ENCODE data around the gene CFAP299. TPM values are rescaled to one million over a fixed set of nuclear protein-coding genes. Genes with fewer than 3 reads are reported as not detected.

Gene CFAP299
- total and polyA plus RNA-seq, 2 of the 8 experiments (the other 6 are each of a cell fraction or from before 2014, with no cell fraction given), result not detected

GRCh38 chr4:80367737-80368136 lies 32.2 kb downstream of the CFAP299 start (continued):
- TF ChIP-seq, protein P1, sequence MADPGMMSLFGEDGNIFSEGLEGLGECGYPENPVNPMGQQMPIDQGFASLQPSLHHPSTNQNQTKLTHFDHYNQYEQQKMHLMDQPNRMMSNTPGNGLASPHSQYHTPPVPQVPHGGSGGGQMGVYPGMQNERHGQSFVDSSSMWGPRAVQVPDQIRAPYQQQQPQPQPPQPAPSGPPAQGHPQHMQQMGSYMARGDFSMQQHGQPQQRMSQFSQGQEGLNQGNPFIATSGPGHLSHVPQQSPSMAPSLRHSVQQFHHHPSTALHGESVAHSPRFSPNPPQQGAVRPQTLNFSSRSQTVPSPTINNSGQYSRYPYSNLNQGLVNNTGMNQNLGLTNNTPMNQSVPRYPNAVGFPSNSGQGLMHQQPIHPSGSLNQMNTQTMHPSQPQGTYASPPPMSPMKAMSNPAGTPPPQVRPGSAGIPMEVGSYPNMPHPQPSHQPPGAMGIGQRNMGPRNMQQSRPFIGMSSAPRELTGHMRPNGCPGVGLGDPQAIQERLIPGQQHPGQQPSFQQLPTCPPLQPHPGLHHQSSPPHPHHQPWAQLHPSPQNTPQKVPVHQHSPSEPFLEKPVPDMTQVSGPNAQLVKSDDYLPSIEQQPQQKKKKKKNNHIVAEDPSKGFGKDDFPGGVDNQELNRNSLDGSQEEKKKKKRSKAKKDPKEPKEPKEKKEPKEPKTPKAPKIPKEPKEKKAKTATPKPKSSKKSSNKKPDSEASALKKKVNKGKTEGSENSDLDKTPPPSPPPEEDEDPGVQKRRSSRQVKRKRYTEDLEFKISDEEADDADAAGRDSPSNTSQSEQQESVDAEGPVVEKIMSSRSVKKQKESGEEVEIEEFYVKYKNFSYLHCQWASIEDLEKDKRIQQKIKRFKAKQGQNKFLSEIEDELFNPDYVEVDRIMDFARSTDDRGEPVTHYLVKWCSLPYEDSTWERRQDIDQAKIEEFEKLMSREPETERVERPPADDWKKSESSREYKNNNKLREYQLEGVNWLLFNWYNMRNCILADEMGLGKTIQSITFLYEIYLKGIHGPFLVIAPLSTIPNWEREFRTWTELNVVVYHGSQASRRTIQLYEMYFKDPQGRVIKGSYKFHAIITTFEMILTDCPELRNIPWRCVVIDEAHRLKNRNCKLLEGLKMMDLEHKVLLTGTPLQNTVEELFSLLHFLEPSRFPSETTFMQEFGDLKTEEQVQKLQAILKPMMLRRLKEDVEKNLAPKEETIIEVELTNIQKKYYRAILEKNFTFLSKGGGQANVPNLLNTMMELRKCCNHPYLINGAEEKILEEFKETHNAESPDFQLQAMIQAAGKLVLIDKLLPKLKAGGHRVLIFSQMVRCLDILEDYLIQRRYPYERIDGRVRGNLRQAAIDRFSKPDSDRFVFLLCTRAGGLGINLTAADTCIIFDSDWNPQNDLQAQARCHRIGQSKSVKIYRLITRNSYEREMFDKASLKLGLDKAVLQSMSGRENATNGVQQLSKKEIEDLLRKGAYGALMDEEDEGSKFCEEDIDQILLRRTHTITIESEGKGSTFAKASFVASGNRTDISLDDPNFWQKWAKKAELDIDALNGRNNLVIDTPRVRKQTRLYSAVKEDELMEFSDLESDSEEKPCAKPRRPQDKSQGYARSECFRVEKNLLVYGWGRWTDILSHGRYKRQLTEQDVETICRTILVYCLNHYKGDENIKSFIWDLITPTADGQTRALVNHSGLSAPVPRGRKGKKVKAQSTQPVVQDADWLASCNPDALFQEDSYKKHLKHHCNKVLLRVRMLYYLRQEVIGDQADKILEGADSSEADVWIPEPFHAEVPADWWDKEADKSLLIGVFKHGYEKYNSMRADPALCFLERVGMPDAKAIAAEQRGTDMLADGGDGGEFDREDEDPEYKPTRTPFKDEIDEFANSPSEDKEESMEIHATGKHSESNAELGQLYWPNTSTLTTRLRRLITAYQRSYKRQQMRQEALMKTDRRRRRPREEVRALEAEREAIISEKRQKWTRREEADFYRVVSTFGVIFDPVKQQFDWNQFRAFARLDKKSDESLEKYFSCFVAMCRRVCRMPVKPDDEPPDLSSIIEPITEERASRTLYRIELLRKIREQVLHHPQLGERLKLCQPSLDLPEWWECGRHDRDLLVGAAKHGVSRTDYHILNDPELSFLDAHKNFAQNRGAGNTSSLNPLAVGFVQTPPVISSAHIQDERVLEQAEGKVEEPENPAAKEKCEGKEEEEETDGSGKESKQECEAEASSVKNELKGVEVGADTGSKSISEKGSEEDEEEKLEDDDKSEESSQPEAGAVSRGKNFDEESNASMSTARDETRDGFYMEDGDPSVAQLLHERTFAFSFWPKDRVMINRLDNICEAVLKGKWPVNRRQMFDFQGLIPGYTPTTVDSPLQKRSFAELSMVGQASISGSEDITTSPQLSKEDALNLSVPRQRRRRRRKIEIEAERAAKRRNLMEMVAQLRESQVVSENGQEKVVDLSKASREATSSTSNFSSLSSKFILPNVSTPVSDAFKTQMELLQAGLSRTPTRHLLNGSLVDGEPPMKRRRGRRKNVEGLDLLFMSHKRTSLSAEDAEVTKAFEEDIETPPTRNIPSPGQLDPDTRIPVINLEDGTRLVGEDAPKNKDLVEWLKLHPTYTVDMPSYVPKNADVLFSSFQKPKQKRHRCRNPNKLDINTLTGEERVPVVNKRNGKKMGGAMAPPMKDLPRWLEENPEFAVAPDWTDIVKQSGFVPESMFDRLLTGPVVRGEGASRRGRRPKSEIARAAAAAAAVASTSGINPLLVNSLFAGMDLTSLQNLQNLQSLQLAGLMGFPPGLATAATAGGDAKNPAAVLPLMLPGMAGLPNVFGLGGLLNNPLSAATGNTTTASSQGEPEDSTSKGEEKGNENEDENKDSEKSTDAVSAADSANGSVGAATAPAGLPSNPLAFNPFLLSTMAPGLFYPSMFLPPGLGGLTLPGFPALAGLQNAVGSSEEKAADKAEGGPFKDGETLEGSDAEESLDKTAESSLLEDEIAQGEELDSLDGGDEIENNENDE (IDR thresholded peaks at IDR 0.05; ENCODE audit: insufficient replicate concordance, low read length), result no peak
- no peak for TF ChIP-seq CTBP2 (IDR thresholded peaks at IDR 0.05; ENCODE audit: borderline replicate concordance, insufficient read depth, insufficient read length, low read length)
